K562 (cell line): ENCODE results near the gene BTBD1. TPM values are rescaled to one million over a fixed set of nuclear protein-coding genes. Genes with fewer than 3 reads are reported as not detected.
"Not testable (repeated sequence)": the region's sequence is repeated elsewhere in the genome, so short reads cannot be mapped to it uniquely, and the experiment has no call there.

ENCODE experiments used
- ATAC-seq: fragments of 200-7000 bp; cut with Tn5 transposase; 3 replicates; pipeline ENCODE4 v1.9.1; 2020; ENCODE audit warnings: moderate library complexity
- BruUV-seq: library from RNA; stranded (reverse); fragments of 400-500 nt; replicated peaks from 2 replicates; lab custom pipeline; 2021; lab: Mats Ljungman, UMichigan
- CTCF ChIA-PET: fragments of 300-600 bp; formaldehyde crosslinking; extraction: SDS; loops from one replicate; lab custom pipeline; 2021; ENCODE audit warnings: low intra/inter-chr PET ratio; lab: Yijun Ruan, JAX
- POLR2A ChIA-PET: fragments of 300-600, 350-650 bp; sonication (Branson Sonifier 250); formaldehyde crosslinking; extraction: SDS; loops from one replicate; lab custom pipeline; 2021; ENCODE audit warnings: antibody characterized with exemption, inconsistent platforms; lab: Yijun Ruan, JAX
- DNase-seq, 4 experiments: peaks; one replicate each; pipeline versions ENCODE4 v3.0.0 to v3.0.0-alpha.2; 2011 to 2018; ENCODE audit warnings: low spot score in 3 of 4, mixed read lengths in 3 of 4; ENCODE audit errors: extremely low read depth in 1 of 4
- FAIRE-seq: peaks from 2 replicates; lab custom pipeline; 2011; peaks lifted over from hg19 to GRCh38; lab: Jason Lieb, UNC
- H2AFZ ChIP-seq: 2 replicates; pipeline ENCODE4 v1.6.0; 2011; ENCODE audit warnings: low read depth, low read length, control low read depth, inconsistent platforms
- H3K27ac ChIP-seq: fragments of 200-600 bp; 3 replicates; pipeline ENCODE4 v1.8.0; 2011; ENCODE audit warnings: low read depth, mild to moderate bottlenecking, control low read depth, inconsistent platforms, low read length, moderate library complexity, mixed read lengths; ENCODE audit errors: extremely low read depth
- H3K27me3 ChIP-seq, 2 experiments: fragments of 300-600 bp in 1 of 2; 2 replicates in 1 of 2; 3 replicates in 1 of 2; pipeline versions ENCODE4 v1.6.0 to v1.8.0; 2011; ENCODE audit warnings: inconsistent platforms in 2 of 2, low read length in 2 of 2, mild to moderate bottlenecking in 1 of 2, mixed read lengths in 1 of 2, moderate library complexity in 1 of 2; ENCODE audit not compliant: control insufficient read depth in 2 of 2, insufficient read depth in 2 of 2
- H3K36me3 ChIP-seq: fragments of 300-600 bp; 3 replicates; pipeline ENCODE4 v1.8.0; 2011; ENCODE audit warnings: mild to moderate bottlenecking, low read length, inconsistent platforms; ENCODE audit not compliant: control insufficient read depth, insufficient read depth
- H3K4me1 ChIP-seq, 2 experiments: fragments of 200-600 bp in 1 of 2; replicated peaks in 1 of 2; 2 replicates in 1 of 2; 3 replicates in 1 of 2; pipeline versions ENCODE4 v1.5.1 to v1.8.0; 2011; ENCODE audit warnings: inconsistent platforms in 2 of 2, low read length in 2 of 2, mild to moderate bottlenecking in 1 of 2, mixed read lengths in 1 of 2, moderate library complexity in 1 of 2; ENCODE audit not compliant: control insufficient read depth in 2 of 2, insufficient read depth in 2 of 2
- H3K4me2 ChIP-seq: 2 replicates; pipeline ENCODE4 v1.6.1; 2011; ENCODE audit warnings: low read length, control low read depth, inconsistent platforms, mixed read lengths; ENCODE audit not compliant: insufficient read depth
- H3K4me3 ChIP-seq: fragments of 200-600 bp; sonication (generic), shearing (Covaris generic); 2 replicates; pipeline ENCODE4 v1.5.1; 2016; ENCODE audit warnings: control low read depth, inconsistent platforms
- H3K79me2 ChIP-seq: fragments of 200-600 bp; 3 replicates; pipeline ENCODE4 v1.8.0; 2011; ENCODE audit warnings: low read length, inconsistent platforms; ENCODE audit not compliant: control insufficient read depth, insufficient read depth
- H3K9ac ChIP-seq, 2 experiments: 2 replicates each; pipeline versions ENCODE4 v1.6.0 to v1.6.1; 2011; ENCODE audit warnings: low read depth in 2 of 2, low read length in 2 of 2, control low read depth in 1 of 2, inconsistent platforms in 1 of 2, mild to moderate bottlenecking in 1 of 2, mixed read lengths in 1 of 2; ENCODE audit not compliant: insufficient read depth in 1 of 2
- H3K9me1 ChIP-seq: one replicate; pipeline ENCODE4 v1.6.0; 2011; ENCODE audit warnings: inconsistent platforms, mild to moderate bottlenecking, low read length, moderate library complexity; ENCODE audit not compliant: control insufficient read depth, insufficient read depth
- H3K9me3 ChIP-seq: replicated peaks from 2 replicates; pipeline ENCODE4 v1.5.1; 2011; ENCODE audit warnings: low read depth, low read length, inconsistent platforms; ENCODE audit not compliant: control insufficient read depth, insufficient read depth
- H4K20me1 ChIP-seq: replicated peaks from 2 replicates; pipeline ENCODE4 v1.6.1; 2011; ENCODE audit warnings: low read length, inconsistent platforms, mixed read lengths; ENCODE audit not compliant: control insufficient read depth, insufficient read depth
- RAD21 ChIP-seq, 2 experiments: fragments of 250-450 bp in 1 of 2; fragments of 450-650 bp in 1 of 2; sonication (Bioruptor Pico) in 1 of 2; formaldehyde crosslinking in 1 of 2; IDR thresholded peaks in 1 of 2; conservative IDR thresholded peaks in 1 of 2; 2 replicates each; pipeline versions ENCODE4 v1.4.0 to v1.8.0; 2020 to 2022; ENCODE audit warnings: mild to moderate bottlenecking in 2 of 2, moderate library complexity in 1 of 2
- YY1 ChIP-seq, 3 experiments: IDR thresholded peaks; 2 replicates each; pipeline ENCODE4 v1.6.1; 2011; ENCODE audit warnings: low read length in 2 of 3, mild to moderate bottlenecking in 2 of 3, moderate library complexity in 2 of 3, borderline replicate concordance in 1 of 3, control low read depth in 1 of 3, low read depth in 1 of 3; ENCODE audit not compliant: insufficient read depth in 3 of 3, insufficient replicate concordance in 2 of 3, control insufficient read depth in 1 of 3, insufficient read length in 1 of 3; ENCODE audit errors: extremely low read depth in 1 of 3
- WGBS: fragments of 100-300 bp; shearing (Covaris generic); methylation state at CpG from one replicate; pipeline ENCODE4 v1.1.6; 2016; ENCODE audit warnings: low coverage, mixed read lengths; ENCODE audit not compliant: insufficient coverage; ENCODE audit errors: missing lambda C conversion rate; 5-methylcytosine and 5-hydroxymethylcytosine counted together
- in situ Hi-C: fragments of 300-500 bp; cut with MboI; formaldehyde crosslinking; loops from 4 replicates; pipeline ENCODE4 v1.15.0; 2018; ENCODE audit warnings: inconsistent platforms, mixed read lengths
- intact Hi-C: fragments of 100-400 bp; cut with micrococcal nuclease; formaldehyde crosslinking; loops from 2 replicates; pipeline ENCODE4 v1.14.2; 2022
- polyA plus RNA-seq, 8 experiments: library from polyadenylated mRNA; depleted of rRNA in 4 of 8; stranded (reverse) in 5 of 8; unstranded in 3 of 8; fragments of >200 nt; fragmentation: Nextera tagmentation in 2 of 8; fragmentation: Illumina TruSeq in 1 of 8; extraction: Ambion mirVana in 2 of 8; extraction: Trizol in 1 of 8; gene quantifications; 2 replicates each; pipeline versions ENCODE4 v1.2.1 to v1.2.3, GENCODE V29; 2011 to 2014; ENCODE audit warnings: inconsistent platforms in 1 of 8, missing spikeins in 1 of 8
- total RNA-seq, 7 experiments: library from RNA; depleted of rRNA in 6 of 7; stranded (reverse); fragments of >200 nt in 6 of 7; fragmentation: Illumina TruSeq in 2 of 7; extraction: Trizol in 2 of 7; gene quantifications; 2 replicates each; pipeline versions ENCODE4 v1.2.1 to v1.2.3, GENCODE V29; 2011 to 2021; ENCODE audit warnings: low replicate concordance in 1 of 7
- TF ChIP-seq, protein P1 (sequence below), 3 experiments: IDR thresholded peaks in 2 of 3; conservative IDR thresholded peaks in 1 of 3; 2 replicates each; pipeline ENCODE4 v1.5.1; 2011 to 2012; ENCODE audit warnings: low read length in 3 of 3, mild to moderate bottlenecking in 3 of 3, control low read depth in 2 of 3, improper control_type of control experiment in 1 of 3, inconsistent platforms in 1 of 3, low read depth in 1 of 3, mixed read lengths in 1 of 3, moderate library complexity in 1 of 3; ENCODE audit not compliant: insufficient read depth in 2 of 3

The BTBD1 gene
- total and polyA plus RNA-seq, 9 of the 15 experiments (the other 6 are each of a cell fraction or from before 2014, with no cell fraction given) = 19.4 to 106 (median 90.4) TPM

DNA sequence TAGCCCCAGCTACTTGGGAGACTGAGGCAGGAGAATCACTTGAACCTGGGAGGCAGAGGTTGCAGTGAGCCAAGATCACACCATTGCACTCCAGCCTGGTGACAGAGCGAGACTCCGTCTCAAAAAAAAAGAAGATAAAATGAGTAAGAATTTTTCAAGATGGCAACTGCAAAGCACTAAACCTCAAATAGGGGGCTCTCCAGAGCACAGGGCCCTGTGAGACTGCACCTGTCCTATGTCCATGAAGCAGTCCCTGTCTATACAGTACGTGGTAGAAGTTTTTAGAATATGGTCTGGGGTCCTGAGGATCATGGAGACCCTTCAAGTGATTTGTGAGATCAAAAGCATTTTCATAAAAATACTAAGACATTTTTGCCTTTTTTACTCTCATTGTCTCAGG, 18.4 kb upstream of the BTBD1 start:
- H3K4me3 ChIP-seq, CTCF ChIA-PET: not testable (repeated sequence)

More for the DNA sequence above, 18.4 kb upstream of the BTBD1 start:
- FAIRE-seq, H3K36me3 ChIP-seq, H3K9me3 ChIP-seq, H4K20me1 ChIP-seq, BruUV-seq, H3K27me3 ChIP-seq, intact Hi-C loops, H3K4me2 ChIP-seq, H3K9me1 ChIP-seq, H3K79me2 ChIP-seq, H3K27ac ChIP-seq, DNase-seq, POLR2A ChIA-PET, H3K9ac ChIP-seq, H2AFZ ChIP-seq, in situ Hi-C loops: not testable (repeated sequence)
- ATAC-seq = peak; percentile 71
- 73% methylated on average over 3 of the region's 3 CpGs for WGBS
- TF ChIP-seq YY1 (IDR thresholded peaks at IDR 0.05; ENCODE audit: borderline replicate concordance in 1 of 3, control insufficient read depth in 1 of 3, extremely low read depth in 1 of 3, insufficient read depth in 3 of 3, insufficient read length in 1 of 3, insufficient replicate concordance in 2 of 3, low read depth in 1 of 3, low read length in 2 of 3) (peak in 1 of 3 experiments; percentile 39), RAD21 (CRISPR knock-in tag; conservative IDR thresholded peaks at IDR 0.05 in 1 of 2, IDR thresholded peaks at IDR 0.05 in 1 of 2) (peak in 1 of 2 experiments; percentile 19; a peak in 1 of 4 replicates)
- TF ChIP-seq, protein P1, sequence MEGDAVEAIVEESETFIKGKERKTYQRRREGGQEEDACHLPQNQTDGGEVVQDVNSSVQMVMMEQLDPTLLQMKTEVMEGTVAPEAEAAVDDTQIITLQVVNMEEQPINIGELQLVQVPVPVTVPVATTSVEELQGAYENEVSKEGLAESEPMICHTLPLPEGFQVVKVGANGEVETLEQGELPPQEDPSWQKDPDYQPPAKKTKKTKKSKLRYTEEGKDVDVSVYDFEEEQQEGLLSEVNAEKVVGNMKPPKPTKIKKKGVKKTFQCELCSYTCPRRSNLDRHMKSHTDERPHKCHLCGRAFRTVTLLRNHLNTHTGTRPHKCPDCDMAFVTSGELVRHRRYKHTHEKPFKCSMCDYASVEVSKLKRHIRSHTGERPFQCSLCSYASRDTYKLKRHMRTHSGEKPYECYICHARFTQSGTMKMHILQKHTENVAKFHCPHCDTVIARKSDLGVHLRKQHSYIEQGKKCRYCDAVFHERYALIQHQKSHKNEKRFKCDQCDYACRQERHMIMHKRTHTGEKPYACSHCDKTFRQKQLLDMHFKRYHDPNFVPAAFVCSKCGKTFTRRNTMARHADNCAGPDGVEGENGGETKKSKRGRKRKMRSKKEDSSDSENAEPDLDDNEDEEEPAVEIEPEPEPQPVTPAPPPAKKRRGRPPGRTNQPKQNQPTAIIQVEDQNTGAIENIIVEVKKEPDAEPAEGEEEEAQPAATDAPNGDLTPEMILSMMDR (IDR thresholded peaks at IDR 0.05 in 2 of 3, conservative IDR thresholded peaks at IDR 0.05 in 1 of 3; ENCODE audit: insufficient read depth in 2 of 3, low read depth in 1 of 3, low read length in 3 of 3) = peak; percentile 31 to 42 (median 34); a peak in 3 of 6 replicates
- peaks cover 5 to 16% of the 10 kb centered on the region in 2 experiments for H3K4me1 ChIP-seq
